ENCODE data around the gene GNAI3. TPM values are rescaled to one million over a fixed set of nuclear protein-coding genes. Genes with fewer than 3 reads are reported as not detected.

Gene GNAI3
- total and polyA plus RNA-seq, 2 of the 13 experiments (the other 11 are each of a cell fraction or from before 2014, with no cell fraction given), result 4.3 to 9.0 TPM

DNA sequence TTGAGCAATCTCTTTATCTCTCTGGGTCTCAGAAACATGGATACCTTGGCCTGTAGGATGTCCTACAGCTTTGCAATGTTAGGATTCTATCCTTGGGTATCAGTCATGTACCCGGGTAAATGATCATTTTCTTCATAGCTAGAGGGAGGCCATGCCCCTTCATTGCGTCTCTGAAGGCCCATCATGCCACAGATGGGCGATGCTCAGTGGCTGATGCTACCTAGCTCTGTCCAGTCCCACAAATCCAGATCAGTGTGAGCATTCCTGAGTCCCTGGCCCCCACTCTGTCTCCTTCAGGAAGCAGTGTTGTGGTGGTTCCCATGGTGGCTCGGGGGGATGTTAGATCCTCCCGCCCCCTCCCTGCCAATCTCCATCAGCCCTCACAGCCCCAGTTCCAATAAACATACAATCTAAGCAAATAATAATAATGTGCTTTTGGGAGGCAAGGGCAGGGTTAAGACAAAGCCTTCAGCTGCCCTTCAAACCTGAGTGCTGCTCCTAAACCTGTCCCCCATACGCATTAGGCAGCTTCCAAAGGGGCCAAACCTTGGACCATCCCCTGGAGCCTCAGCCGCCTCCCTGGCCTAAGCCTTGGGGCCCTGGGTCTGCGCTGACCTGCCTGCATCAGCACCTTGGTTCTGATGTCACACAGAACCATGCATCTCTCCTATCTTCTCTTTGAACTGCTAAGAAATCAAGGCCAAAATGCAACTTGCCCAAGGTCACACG is 9.4 kb upstream of the GNAI3 start:
- Histone ChIP-seq H3K9me3 (ENCODE audit: low read length) (no peaks in the 10 kb centered on the region), H2AFZ (ENCODE audit: low read length) (no peak overlapping the region), H3K27me3 (ENCODE audit: control insufficient read depth in 1 of 2, insufficient read depth in 2 of 2, low read length in 2 of 2) (peaks cover 9 to 21% of the 10 kb centered on the region in 2 experiments; a peak in 3 of 5 replicates), H3K4me2 (ENCODE audit: low read depth, low read length) (no peak overlapping the region), H3K36me3 (replicated peaks in 1 of 2; ENCODE audit: control insufficient read depth in 1 of 2, insufficient read depth in 2 of 2, low read length in 2 of 2) (no peaks in the 10 kb centered on the region), H3K79me2 (ENCODE audit: insufficient read depth, low read length) (no peaks in the 10 kb centered on the region), H4K20me1 (ENCODE audit: insufficient read depth, low read length) (no peaks in the 10 kb centered on the region), H3K9ac (ENCODE audit: insufficient read depth, low read depth, low read length) (no peak overlapping the region), H3K4me1 (ENCODE audit: insufficient read depth, low read length) (peaks cover 24% of the 10 kb centered on the region), H3K4me3 (replicated peaks in 1 of 3; ENCODE audit: insufficient read depth in 1 of 3, low read depth in 2 of 3, low read length in 3 of 3) (no peak overlapping the region), H3K27ac (ENCODE audit: extremely low read length, insufficient read depth, low read length) (no peak overlapping the region)
- POLR2A ChIA-PET, result interaction anchor here (2.1 kb wide), 1 partner anchor 10 kb away, joined by 6 read pairs; the partner anchor contains the start of gene GNAI3
- DNase-seq (ENCODE audit: low spot score) (no peak), ATAC-seq (no peak), FAIRE-seq (no peak)
- intact Hi-C loops (cut with micrococcal nuclease; ENCODE audit: unreplicated experiment), result no loop called here
- BruUV-seq (replicated peaks), result no TSS peak
- CTCF ChIA-PET (ENCODE audit: low intra/inter-chr PET ratio, low total read pairs), result no interaction called here
- WGBS (ENCODE audit: low lambda C conversion rate), result 46% methylated on average over 7 of the region's 9 CpGs
- in situ Hi-C loops (cut with HindIII; ENCODE audit: extremely low pct_ligation_motif_present, low pct_unique_long_range_greater_than_20kb), result loop anchor here (10.0 kb wide), 1 partner anchor 274 kb away; no protein-coding TSS in a partner anchor
- TF ChIP-seq, protein P1, sequence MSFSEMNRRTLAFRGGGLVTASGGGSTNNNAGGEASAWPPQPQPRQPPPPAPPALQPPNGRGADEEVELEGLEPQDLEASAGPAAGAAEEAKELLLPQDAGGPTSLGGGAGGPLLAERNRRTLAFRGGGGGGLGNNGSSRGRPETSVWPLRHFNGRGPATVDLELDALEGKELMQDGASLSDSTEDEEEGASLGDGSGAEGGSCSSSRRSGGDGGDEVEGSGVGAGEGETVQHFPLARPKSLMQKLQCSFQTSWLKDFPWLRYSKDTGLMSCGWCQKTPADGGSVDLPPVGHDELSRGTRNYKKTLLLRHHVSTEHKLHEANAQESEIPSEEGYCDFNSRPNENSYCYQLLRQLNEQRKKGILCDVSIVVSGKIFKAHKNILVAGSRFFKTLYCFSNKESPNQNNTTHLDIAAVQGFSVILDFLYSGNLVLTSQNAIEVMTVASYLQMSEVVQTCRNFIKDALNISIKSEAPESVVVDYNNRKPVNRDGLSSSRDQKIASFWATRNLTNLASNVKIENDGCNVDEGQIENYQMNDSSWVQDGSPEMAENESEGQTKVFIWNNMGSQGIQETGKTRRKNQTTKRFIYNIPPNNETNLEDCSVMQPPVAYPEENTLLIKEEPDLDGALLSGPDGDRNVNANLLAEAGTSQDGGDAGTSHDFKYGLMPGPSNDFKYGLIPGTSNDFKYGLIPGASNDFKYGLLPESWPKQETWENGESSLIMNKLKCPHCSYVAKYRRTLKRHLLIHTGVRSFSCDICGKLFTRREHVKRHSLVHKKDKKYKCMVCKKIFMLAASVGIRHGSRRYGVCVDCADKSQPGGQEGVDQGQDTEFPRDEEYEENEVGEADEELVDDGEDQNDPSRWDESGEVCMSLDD (CRISPR knock-in tag; IDR thresholded peaks at IDR 0.05; ENCODE audit: borderline replicate concordance), result no peak
- no peak for TF ChIP-seq IRF2 (CRISPR knock-in tag; IDR thresholded peaks at IDR 0.05)
- TF ChIP-seq MTF2 (CRISPR knock-in tag; IDR thresholded peaks at IDR 0.05; ENCODE audit: borderline replicate concordance), result no peak
- TF ChIP-seq, protein P2, sequence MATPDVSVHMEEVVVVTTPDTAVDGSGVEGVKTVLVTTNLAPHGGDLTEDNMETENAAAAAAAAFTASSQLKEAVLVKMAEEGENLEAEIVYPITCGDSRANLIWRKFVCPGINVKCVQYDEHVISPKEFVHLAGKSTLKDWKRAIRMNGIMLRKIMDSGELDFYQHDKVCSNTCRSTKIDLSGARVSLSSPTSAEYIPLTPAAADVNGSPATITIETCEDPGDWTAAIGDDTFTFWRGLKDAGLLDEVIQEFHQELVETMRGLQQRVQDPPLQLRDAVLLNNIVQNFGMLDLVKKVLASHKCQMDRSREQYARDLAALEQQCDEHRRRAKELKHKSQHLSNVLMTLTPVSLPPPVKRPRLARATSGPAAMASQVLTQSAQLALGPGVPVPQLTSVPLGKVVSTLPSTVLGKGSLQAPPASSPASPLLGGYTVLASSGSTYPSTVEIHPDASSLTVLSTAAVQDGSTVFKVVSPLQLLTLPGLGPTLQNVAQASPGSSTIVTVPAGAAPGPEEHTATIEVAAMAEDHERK (CRISPR knock-in tag; IDR thresholded peaks at IDR 0.05; ENCODE audit: low read depth), result no peak
- TF ChIP-seq TGIF2 (CRISPR knock-in tag; IDR thresholded peaks at IDR 0.05), result no peak
- no peak for TF ChIP-seq TEAD3 (CRISPR knock-in tag; optimal IDR thresholded peaks at IDR 0.05; ENCODE audit: borderline replicate concordance)
- TF ChIP-seq, protein P3, sequence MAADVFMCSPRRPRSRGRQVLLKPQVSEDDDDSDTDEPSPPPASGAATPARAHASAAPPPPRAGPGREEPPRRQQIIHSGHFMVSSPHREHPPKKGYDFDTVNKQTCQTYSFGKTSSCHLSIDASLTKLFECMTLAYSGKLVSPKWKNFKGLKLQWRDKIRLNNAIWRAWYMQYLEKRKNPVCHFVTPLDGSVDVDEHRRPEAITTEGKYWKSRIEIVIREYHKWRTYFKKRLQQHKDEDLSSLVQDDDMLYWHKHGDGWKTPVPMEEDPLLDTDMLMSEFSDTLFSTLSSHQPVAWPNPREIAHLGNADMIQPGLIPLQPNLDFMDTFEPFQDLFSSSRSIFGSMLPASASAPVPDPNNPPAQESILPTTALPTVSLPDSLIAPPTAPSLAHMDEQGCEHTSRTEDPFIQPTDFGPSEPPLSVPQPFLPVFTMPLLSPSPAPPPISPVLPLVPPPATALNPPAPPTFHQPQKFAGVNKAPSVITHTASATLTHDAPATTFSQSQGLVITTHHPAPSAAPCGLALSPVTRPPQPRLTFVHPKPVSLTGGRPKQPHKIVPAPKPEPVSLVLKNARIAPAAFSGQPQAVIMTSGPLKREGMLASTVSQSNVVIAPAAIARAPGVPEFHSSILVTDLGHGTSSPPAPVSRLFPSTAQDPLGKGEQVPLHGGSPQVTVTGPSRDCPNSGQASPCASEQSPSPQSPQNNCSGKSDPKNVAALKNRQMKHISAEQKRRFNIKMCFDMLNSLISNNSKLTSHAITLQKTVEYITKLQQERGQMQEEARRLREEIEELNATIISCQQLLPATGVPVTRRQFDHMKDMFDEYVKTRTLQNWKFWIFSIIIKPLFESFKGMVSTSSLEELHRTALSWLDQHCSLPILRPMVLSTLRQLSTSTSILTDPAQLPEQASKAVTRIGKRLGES (CRISPR knock-in tag; IDR thresholded peaks at IDR 0.05; ENCODE audit: borderline replicate concordance), result no peak
- TF ChIP-seq ZNF546 (CRISPR knock-in tag; conservative IDR thresholded peaks at IDR 0.05), result no peak
- no peak for TF ChIP-seq ERF (CRISPR knock-in tag; IDR thresholded peaks at IDR 0.05)
- TF ChIP-seq, protein P4, sequence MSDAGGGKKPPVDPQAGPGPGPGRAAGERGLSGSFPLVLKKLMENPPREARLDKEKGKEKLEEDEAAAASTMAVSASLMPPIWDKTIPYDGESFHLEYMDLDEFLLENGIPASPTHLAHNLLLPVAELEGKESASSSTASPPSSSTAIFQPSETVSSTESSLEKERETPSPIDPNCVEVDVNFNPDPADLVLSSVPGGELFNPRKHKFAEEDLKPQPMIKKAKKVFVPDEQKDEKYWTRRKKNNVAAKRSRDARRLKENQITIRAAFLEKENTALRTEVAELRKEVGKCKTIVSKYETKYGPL (CRISPR knock-in tag; IDR thresholded peaks at IDR 0.05), result no peak
- no peak for TF ChIP-seq RXRA (CRISPR knock-in tag; IDR thresholded peaks at IDR 0.05)
- no peak for TF ChIP-seq ZBTB3 (CRISPR knock-in tag; IDR thresholded peaks at IDR 0.05; ENCODE audit: borderline replicate concordance, low read depth)
- TF ChIP-seq ZNF670 (CRISPR knock-in tag; IDR thresholded peaks at IDR 0.05; ENCODE audit: borderline replicate concordance), result no peak
- no peak for TF ChIP-seq CHCHD3 (CRISPR knock-in tag; IDR thresholded peaks at IDR 0.05)
- no peak for TF ChIP-seq DMAP1 (CRISPR knock-in tag; IDR thresholded peaks at IDR 0.05)
